Endothelial cell of umbilical vein (primary cell): ENCODE results near the gene THBS1. TPM values are rescaled to one million over a fixed set of nuclear protein-coding genes. Genes with fewer than 3 reads are reported as not detected.

Experiments
- BruUV-seq: library from RNA; stranded (reverse); fragments of 400-500 nt; replicated peaks from 2 replicates; lab custom pipeline; 2021; lab: Mats Ljungman, UMichigan
- CTCF ChIA-PET: fragments of 300-600, 350-600 bp; sonication (Branson Sonifier 250); formaldehyde crosslinking; loops from one replicate; lab custom pipeline; 2021; ENCODE audit warnings: antibody characterized with exemption, inconsistent platforms; lab: Charles Lee
- POLR2A ChIA-PET: fragments of 300-600, 350-600 bp; sonication (Branson Sonifier 250); formaldehyde crosslinking; loops from one replicate; lab custom pipeline; 2021; ENCODE audit warnings: antibody characterized with exemption, inconsistent platforms; lab: Charles Lee
- DNase-seq: peaks from one replicate; pipeline ENCODE4 v3.0.0-alpha.2; 2011; ENCODE audit warnings: low read depth, low spot score
- FAIRE-seq: peaks from 2 replicates; lab custom pipeline; 2011; peaks lifted over from hg19 to GRCh38; lab: Jason Lieb, UNC
- H2AFZ ChIP-seq: 2 replicates; pipeline ENCODE4 v1.6.0; 2012; ENCODE audit warnings: low read depth, low read length, control low read depth, inconsistent platforms
- H3K27ac ChIP-seq: 2 replicates; pipeline ENCODE4 v1.5.1; 2011; ENCODE audit warnings: low read depth, mild to moderate bottlenecking, control low read depth, low read length, moderate library complexity; ENCODE audit not compliant: insufficient read depth
- H3K27me3 ChIP-seq, 2 experiments: 2 replicates each; pipeline versions ENCODE4 v1.6.0 to v1.6.1; 2011; ENCODE audit warnings: low read length in 2 of 2, mixed read lengths in 1 of 2; ENCODE audit not compliant: control insufficient read depth in 2 of 2, insufficient read depth in 2 of 2
- H3K36me3 ChIP-seq, 2 experiments: 2 replicates in 1 of 2; 3 replicates in 1 of 2; pipeline ENCODE4 v1.5.1; 2011; ENCODE audit warnings: low read length in 2 of 2, mild to moderate bottlenecking in 1 of 2, moderate library complexity in 1 of 2; ENCODE audit not compliant: control insufficient read depth in 2 of 2, insufficient read depth in 2 of 2; ENCODE audit errors: extremely low read depth in 1 of 2
- H3K4me1 ChIP-seq: 3 replicates; pipeline ENCODE4 v1.5.1; 2011; ENCODE audit warnings: mild to moderate bottlenecking, low read length; ENCODE audit not compliant: control insufficient read depth, insufficient read depth; ENCODE audit errors: extremely low read depth
- H3K4me2 ChIP-seq: 2 replicates; pipeline ENCODE4 v1.6.1; 2011; ENCODE audit warnings: low read length, control low read depth, mixed read lengths; ENCODE audit not compliant: insufficient read depth
- H3K4me3 ChIP-seq, 3 experiments: fragments of 200-600 bp in 1 of 3; sonication (generic), shearing (Covaris generic) in 1 of 3; replicated peaks in 1 of 3; 2 replicates each; pipeline ENCODE4 v1.5.1; 2011 to 2016; ENCODE audit warnings: control low read depth in 3 of 3, low read length in 3 of 3, mild to moderate bottlenecking in 2 of 3, inconsistent platforms in 1 of 3, low read depth in 1 of 3, moderate library complexity in 1 of 3; ENCODE audit not compliant: insufficient read depth in 1 of 3
- H3K79me2 ChIP-seq: 2 replicates; pipeline ENCODE4 v1.6.0; 2012; ENCODE audit warnings: low read length, inconsistent platforms; ENCODE audit not compliant: control insufficient read depth, insufficient read depth
- H3K9ac ChIP-seq: replicated peaks from 2 replicates; pipeline ENCODE3; 2011; ENCODE audit warnings: low read length, control low read depth; ENCODE audit not compliant: insufficient read depth; ENCODE audit errors: extremely low read depth
- H3K9me1 ChIP-seq: replicated peaks from 3 replicates; pipeline ENCODE4 v1.6.0; 2011; ENCODE audit warnings: mild to moderate bottlenecking, low read length; ENCODE audit not compliant: control insufficient read depth, insufficient read depth; ENCODE audit errors: extremely low read depth
- H3K9me3 ChIP-seq: replicated peaks from 2 replicates; pipeline ENCODE4 v1.5.1; 2012; ENCODE audit warnings: low read length, inconsistent platforms; ENCODE audit not compliant: control insufficient read depth, insufficient read depth
- H4K20me1 ChIP-seq: replicated peaks from 2 replicates; pipeline ENCODE3; 2011; ENCODE audit warnings: mild to moderate bottlenecking, low read length; ENCODE audit not compliant: control insufficient read depth, insufficient read depth; ENCODE audit errors: extremely low read depth
- EZH2 ChIP-seq: IDR thresholded peaks from 2 replicates; pipeline ENCODE4 v1.6.1; 2012; ENCODE audit warnings: borderline replicate concordance, low read depth, mild to moderate bottlenecking, moderate library complexity, low read length, inconsistent platforms; ENCODE audit not compliant: severe bottlenecking
- FOS ChIP-seq: IDR thresholded peaks from 2 replicates; pipeline ENCODE4 v1.6.1; 2011; ENCODE audit warnings: mild to moderate bottlenecking, low read length, moderate library complexity, borderline replicate concordance; ENCODE audit not compliant: insufficient read depth
- GATA2 ChIP-seq: IDR thresholded peaks from 2 replicates; pipeline ENCODE4 v1.7.0; 2011; ENCODE audit warnings: low read depth, mild to moderate bottlenecking, moderate library complexity, mixed read lengths, low read length; ENCODE audit not compliant: insufficient read length, insufficient read depth
- JUN ChIP-seq: IDR thresholded peaks from 2 replicates; pipeline ENCODE4 v1.6.1; 2011; ENCODE audit warnings: borderline replicate concordance, low read depth; ENCODE audit not compliant: insufficient read length, insufficient read depth
- MYC ChIP-seq: IDR thresholded peaks from one replicate; pipeline ENCODE4 v1.6.1; 2011; ENCODE audit warnings: mild to moderate bottlenecking, low read depth, low read length
- POLR2A ChIP-seq: IDR thresholded peaks from 2 replicates; pipeline ENCODE4 v1.6.1; 2012; ENCODE audit warnings: low read depth, mild to moderate bottlenecking, control low read depth, low read length
- POLR2AphosphoS5 ChIP-seq: IDR thresholded peaks from 2 replicates; pipeline ENCODE4 v1.6.1; 2012; ENCODE audit warnings: low read depth, mild to moderate bottlenecking, control low read depth, low read length, moderate library complexity; ENCODE audit not compliant: insufficient read depth
- dilution Hi-C: fragments of 300-500 bp; cut with MboI; formaldehyde crosslinking; loops from one replicate; pipeline ENCODE4 v1.15.0; 2019; ENCODE audit warnings: low sequenced_read_pairs; ENCODE audit not compliant: extremely low pct_ligation_motif_present
- intact Hi-C: fragments of 100-400 bp; cut with micrococcal nuclease; formaldehyde crosslinking; loops from one replicate; pipeline ENCODE4 v1.10.0; 2022
- polyA plus RNA-seq, 4 experiments: library from polyadenylated mRNA; depleted of rRNA in 3 of 4; stranded (reverse) in 3 of 4; unstranded in 1 of 4; fragments of >200 nt; gene quantifications; 2 replicates each; pipeline versions ENCODE4 v1.2.1 to v1.2.3, GENCODE V29; 2011 to 2012; ENCODE audit warnings: missing spikeins in 1 of 4
- total RNA-seq: library from RNA; stranded (reverse); gene quantifications from 2 replicates; pipeline ENCODE4 v1.2.3, GENCODE V29; 2021
- TF ChIP-seq, protein P1 (sequence below), 2 donors: IDR thresholded peaks; 1 replicate in 1 of 2; 2 replicates in 1 of 2; pipeline ENCODE4 v1.5.1; 2011; ENCODE audit warnings: low read length in 2 of 2, mild to moderate bottlenecking in 2 of 2, moderate library complexity in 2 of 2, control low read depth in 1 of 2, inconsistent platforms in 1 of 2, low read depth in 1 of 2; ENCODE audit not compliant: insufficient read depth in 1 of 2; ENCODE audit errors: extremely low read depth in 1 of 2
- TF ChIP-seq, protein P2 (sequence below): IDR thresholded peaks from 2 replicates; pipeline ENCODE4 v1.6.1; 2011; ENCODE audit not compliant: insufficient read depth, insufficient read length

The THBS1 gene
- total and polyA plus RNA-seq, 2 donors (not counting 3 experiments of a cell fraction or from before 2014, with no cell fraction given) = 6,293 to 8,883 TPM

GRCh38 chr15:39610665-39611064 lies 29.8 kb downstream of the THBS1 start:
- TF ChIP-seq, protein P1, sequence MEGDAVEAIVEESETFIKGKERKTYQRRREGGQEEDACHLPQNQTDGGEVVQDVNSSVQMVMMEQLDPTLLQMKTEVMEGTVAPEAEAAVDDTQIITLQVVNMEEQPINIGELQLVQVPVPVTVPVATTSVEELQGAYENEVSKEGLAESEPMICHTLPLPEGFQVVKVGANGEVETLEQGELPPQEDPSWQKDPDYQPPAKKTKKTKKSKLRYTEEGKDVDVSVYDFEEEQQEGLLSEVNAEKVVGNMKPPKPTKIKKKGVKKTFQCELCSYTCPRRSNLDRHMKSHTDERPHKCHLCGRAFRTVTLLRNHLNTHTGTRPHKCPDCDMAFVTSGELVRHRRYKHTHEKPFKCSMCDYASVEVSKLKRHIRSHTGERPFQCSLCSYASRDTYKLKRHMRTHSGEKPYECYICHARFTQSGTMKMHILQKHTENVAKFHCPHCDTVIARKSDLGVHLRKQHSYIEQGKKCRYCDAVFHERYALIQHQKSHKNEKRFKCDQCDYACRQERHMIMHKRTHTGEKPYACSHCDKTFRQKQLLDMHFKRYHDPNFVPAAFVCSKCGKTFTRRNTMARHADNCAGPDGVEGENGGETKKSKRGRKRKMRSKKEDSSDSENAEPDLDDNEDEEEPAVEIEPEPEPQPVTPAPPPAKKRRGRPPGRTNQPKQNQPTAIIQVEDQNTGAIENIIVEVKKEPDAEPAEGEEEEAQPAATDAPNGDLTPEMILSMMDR (IDR thresholded peaks at IDR 0.05; ENCODE audit: extremely low read depth in 1 of 2, insufficient read depth in 1 of 2, low read depth in 1 of 2, low read length in 2 of 2) = no peak
- no peak for TF ChIP-seq MYC
- no peak for TF ChIP-seq JUN
- TF ChIP-seq, protein P2, sequence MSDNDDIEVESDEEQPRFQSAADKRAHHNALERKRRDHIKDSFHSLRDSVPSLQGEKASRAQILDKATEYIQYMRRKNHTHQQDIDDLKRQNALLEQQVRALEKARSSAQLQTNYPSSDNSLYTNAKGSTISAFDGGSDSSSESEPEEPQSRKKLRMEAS = no peak
- TF ChIP-seq GATA2 = no peak
- H3K4me2 ChIP-seq = no peak overlapping the region
- FAIRE-seq (no peak), DNase-seq (no peak)
- no peak overlapping the region for H3K27ac ChIP-seq
- no peak overlapping the region for H2AFZ ChIP-seq
- H3K4me1 ChIP-seq = peaks cover 2% of the 10 kb centered on the region
- H3K9ac ChIP-seq = no peak overlapping the region
- no peaks in the 10 kb centered on the region for H3K27me3 ChIP-seq
- intact Hi-C loops (no loop called here), dilution Hi-C loops (no loop called here)
- no peaks in the 10 kb centered on the region for H3K9me1 ChIP-seq
- no TSS peak for BruUV-seq
- no peak overlapping the region for H3K4me3 ChIP-seq
- POLR2A ChIA-PET = no interaction called here
- H3K79me2 ChIP-seq = no peaks in the 10 kb centered on the region
- H3K36me3 ChIP-seq = no peaks in the 10 kb centered on the region
- CTCF ChIA-PET = interaction anchor here (0.8 to 4.1 kb wide), 3 partner anchors 10 to 146 kb away, joined by 5 to 16 read pairs (median 6); no protein-coding TSS in a partner anchor
- no peaks in the 10 kb centered on the region for H3K9me3 ChIP-seq
- H4K20me1 ChIP-seq = no peaks in the 10 kb centered on the region

DNA sequence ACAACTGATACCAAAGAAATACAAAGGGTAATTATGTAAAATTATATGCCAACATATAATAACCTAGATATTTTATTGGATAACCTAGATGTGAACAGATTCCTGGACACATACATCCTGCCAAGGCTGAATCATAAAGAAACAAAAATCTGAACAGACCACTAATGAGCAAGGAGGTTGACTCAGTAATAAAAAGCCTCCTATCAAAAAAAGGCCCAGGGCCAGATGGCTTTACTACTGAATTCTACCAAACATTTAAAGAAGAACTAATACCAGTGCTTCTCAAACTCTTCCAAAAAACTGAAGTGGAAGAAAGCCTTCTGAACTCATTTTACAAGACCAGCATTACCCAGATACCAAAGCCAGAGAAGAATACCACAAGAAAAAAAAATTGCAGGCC lies 32.4 kb downstream of the THBS1 start:
- Histone ChIP-seq H3K4me1 (peaks cover 10% of the 10 kb centered on the region), H2AFZ (no peak overlapping the region), H3K79me2 (no peaks in the 10 kb centered on the region), H3K9me3 (no peaks in the 10 kb centered on the region), H3K27ac (no peak overlapping the region), H3K4me2 (no peak overlapping the region), H4K20me1 (no peaks in the 10 kb centered on the region), H3K4me3 (no peak overlapping the region), H3K9ac (no peak overlapping the region), H3K27me3 (no peaks in the 10 kb centered on the region), H3K9me1 (no peaks in the 10 kb centered on the region), H3K36me3 (no peaks in the 10 kb centered on the region)
- ChIA-PET POLR2A (no interaction called here), CTCF (interaction anchor here (0.7 to 4.1 kb wide), 4 partner anchors 12 to 144 kb away, joined by 3 to 16 read pairs (median 7); no protein-coding TSS in a partner anchor)
- no TSS peak for BruUV-seq
- DNase-seq (no peak), FAIRE-seq (no peak)
- dilution Hi-C loops (no loop called here), intact Hi-C loops (no loop called here)
- no peak for TF ChIP-seq POLR2AphosphoS5
- no peak for TF ChIP-seq JUN
- TF ChIP-seq MYC = no peak
- TF ChIP-seq GATA2 = no peak
- TF ChIP-seq EZH2 = no peak
- TF ChIP-seq, protein P2 = no peak
- TF ChIP-seq POLR2A = no peak
- TF ChIP-seq, protein P1 (IDR thresholded peaks at IDR 0.05; ENCODE audit: extremely low read depth in 1 of 2, insufficient read depth in 1 of 2, low read depth in 1 of 2, low read length in 2 of 2) = no peak
- no peak for TF ChIP-seq FOS
